Left renal pelvis (tissue), 4 donors: ENCODE data around the gene GABRB3. TPM values are rescaled to one million over a fixed set of nuclear protein-coding genes. Genes with fewer than 3 reads are reported as not detected.

Experiments
- DNase-seq, 4 donors: peaks; one replicate each; pipeline ENCODE4 v3.0.0-alpha.2; 2013; ENCODE audit warnings: low read depth in 4 of 4, low spot score in 3 of 4
- polyA plus RNA-seq, 4 donors: library from polyadenylated mRNA; unstranded; fragments of 120-200 nt; gene quantifications; one replicate each; pipeline ENCODE4 v1.2.1, GENCODE V29; 2013; ENCODE audit not compliant: insufficient read length in 4 of 4

The GABRB3 gene
- polyA plus RNA-seq, 4 donors, result 4.0 to 7.4 (median 6.6) TPM

DNA sequence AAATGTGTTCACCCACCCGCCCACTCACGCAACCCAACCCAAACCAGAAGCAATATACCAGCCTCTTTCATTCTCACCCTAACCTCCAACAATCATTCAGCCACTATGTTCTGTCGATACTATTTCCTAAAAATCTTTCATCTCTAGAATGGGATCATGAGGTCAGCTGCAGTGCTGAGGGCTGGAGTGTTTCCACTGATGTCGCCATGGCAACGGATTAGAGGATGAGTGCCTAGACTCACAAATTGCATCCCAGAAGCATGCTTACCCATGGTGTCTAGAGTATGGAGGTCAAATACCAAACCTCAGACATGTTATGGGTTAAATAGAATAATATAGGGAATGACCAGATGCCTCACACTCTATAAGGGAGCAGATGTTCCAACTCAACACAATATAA, 138.5 kb downstream of the GABRB3 start:
- no peak for DNase-seq

DNA sequence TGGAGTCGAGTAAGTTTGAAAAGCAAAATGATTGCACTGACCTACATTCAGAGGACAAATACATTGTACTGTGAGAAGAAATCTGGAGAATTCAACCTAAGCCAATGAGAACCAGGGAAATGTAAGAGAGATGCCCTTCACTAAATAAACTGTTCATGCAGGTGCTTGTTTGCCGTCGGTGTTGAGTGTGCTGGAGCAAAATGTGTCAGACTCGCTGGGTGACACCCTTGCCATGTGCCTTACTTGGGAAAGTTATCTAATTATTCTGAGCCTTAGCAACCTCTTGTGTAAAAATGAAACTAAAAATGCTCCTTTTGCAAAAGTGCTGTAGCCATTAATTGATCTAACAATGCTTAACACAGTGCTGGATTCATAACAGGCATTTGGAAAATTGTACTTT, 140.4 kb downstream of the GABRB3 start:
- DNase-seq, result no peak

DNA sequence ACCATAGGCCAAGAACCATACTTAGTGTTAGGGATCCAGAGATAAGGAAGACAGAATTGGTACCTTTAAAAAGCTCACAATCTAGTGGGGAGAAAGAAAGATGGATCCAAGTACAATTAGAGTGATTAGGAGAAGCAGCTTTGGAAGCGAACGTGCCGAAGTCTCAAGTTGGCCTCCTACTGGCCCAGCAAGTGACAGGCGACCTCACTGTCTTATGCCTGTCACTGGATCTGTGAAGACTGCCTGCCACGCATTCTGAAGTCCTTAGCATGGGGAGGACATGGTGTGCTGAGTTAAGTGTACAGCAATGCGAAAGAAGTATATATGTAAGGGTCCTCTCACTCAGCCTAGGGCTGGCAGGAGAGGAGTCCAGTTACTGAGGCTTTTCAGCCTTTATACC, 141.0 kb downstream of the GABRB3 start:
- no peak for DNase-seq

DNA sequence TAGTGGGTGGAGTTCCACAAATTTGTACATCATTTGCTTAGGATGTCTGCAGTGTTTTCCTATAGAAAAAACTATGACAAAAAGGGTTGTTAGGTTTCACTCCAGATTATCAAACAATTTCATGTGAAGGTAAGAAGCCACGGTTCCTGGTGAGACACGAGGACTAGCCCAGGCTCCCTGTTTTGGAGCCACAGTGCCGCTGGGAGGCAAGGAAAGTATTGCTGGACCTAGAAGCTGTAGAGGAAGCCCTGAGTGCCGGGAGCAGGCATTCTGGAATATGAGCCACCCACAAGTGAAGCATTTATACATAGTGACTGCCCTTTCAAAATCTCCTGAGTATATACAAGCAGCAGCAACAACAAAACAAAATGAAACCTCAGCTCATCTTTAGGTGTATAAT, 142.0 kb downstream of the GABRB3 start:
- no peak for DNase-seq

DNA sequence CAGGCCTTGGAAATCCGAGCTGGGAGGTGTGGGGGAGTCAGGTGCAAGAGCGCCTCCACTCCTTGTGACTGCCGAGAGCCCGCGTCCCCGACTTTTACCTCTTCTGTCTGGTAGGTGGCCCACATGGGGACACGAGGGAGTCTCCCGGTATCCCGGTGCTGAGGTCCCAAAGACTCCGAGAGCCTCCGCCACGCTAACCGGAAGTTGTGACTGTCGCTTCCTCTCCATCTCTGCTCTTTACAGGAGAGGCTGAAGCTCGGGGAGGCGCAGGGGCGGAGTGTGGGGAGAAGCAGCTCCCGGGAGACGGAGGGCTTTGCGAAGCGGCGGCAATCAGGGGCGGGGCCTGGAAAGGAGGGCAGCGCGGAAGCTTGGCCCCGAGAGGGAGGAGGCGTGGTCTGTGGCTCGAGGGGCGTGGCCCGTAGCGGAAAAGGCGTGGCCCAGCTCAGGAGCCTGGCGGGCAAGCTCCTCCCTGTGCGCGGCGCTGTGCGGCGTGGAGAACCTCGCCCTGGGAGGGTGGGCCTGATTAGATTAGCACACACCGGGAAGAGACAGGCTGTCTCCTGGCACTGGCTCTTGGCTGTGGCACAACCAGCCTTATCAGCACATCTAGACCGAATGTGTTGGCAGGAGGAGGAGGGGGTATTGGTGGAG, 143.9 kb downstream of the GABRB3 start:
- peak in 2 of 4 donors; percentile 7 to 14 for DNase-seq

DNA sequence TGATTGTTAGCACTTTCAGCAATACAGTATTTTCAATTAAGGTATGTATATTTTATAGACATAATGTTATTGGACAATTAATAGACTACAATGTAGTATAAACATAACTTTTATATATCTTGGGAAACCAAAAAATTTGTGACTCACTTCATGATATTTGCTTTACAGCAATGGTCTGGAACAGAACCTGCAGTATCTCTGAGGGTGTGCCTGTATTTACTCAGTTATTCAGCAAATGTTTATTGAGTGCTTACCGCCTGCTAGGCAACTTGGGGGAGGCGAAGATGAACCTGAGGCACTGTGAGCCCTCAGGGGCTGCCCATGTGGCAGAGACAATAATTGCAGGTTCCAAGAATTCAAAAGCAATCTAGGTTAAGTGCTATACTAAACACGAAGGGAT, 144.8 kb downstream of the GABRB3 start:
- DNase-seq, result no peak

DNA sequence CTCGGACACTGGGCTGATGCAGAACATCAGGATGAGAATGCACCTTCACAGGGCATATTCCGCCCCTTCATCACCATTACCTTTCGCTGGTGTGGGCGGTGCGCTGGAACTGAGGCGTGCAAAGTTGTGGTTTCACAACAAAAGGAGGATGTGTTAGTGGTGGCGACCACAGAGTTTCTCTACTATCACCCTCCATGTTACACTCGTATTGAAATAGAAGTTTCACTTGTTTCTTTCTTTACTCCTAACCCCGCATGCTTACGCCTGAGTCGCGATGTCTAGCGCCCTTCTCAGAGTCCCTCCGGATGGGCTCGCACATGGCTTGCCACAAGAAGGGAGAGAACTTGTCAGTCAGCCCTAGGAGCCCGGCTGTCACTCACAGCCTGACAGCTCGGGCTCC, 148.7 kb downstream of the GABRB3 start:
- DNase-seq, result no peak

DNA sequence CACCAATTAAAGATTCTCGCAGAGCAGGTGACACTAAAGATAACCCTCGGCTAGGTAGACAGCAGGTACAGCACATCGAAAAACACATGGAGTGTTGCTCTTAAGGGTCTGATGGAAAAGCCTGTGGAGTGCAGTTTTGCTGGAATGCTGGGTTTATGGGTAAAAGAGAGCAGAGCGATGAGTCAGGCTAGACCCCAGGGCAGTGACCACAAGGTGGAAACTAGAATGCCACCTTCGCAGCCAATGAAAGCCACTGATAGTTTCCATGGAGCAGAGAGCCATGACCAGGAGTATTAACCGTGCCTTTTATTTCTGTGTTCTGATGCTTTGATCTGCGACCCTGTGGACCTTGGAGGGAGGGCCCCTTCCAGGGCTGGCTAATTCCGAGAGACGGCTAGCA, 149.8 kb downstream of the GABRB3 start:
- no peak for DNase-seq

DNA sequence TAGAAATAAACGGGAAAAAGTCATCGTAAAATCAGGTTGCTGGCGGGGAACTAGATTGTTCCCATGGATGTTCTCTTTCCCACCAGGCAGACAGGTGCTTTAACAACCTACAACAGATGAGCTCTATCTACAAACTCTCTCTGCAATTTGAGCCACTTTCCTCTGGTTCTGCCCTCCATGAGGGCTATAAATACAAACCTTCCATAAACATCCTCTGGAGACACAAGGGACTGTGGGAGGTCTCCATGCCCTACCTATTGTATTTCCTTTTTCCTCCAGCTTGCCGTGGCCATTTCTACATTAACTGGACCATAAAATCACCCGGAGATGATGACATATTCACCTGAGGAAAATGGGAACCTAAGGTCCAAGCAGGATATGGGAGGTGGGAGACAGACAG, 151.1 kb downstream of the GABRB3 start:
- peak in 2 of 4 donors; percentile 7 to 21 for DNase-seq

DNA sequence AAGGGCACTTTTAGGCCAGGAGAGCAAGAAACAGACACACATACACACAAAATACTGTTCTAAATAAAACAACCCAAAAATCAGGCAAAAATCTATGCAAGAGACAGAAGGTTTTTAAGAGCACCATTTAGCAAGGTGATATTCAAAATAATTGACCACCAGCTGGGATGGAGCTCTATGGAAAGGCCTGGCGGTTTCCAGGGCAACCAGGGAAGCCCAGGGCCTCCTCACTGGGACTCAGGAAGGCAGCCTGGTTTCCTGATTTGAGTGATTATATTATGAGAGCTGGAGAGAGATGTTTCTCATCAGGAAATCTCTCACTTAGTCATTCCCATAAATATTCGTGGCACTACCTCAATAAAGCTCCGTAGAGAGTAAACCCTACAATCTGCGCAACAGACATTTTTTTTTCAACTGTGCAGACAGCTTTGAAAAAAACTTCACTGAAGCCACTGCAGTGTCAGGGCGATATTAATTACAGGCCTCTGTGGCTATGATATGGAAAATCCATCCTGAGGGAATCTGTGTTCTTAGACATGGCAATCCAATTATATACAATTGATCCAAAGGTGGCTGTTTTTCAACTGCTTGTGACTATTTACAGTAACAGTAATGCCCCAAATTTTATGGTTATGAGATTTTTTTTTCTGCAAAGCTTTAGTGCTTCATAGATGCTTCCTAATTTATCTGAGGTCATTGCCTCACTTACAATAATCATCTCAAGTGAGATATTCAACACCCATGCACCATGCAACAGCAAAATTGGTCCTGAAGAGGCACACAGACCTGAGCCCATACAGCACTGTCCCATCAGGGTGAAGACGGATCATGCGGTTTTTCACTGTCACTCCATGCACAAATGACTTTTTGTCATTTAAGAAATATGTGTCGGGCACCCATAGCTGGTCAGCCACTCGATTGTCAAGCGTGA, 152.1 kb downstream of the GABRB3 start:
- DNase-seq, result no peak

DNA sequence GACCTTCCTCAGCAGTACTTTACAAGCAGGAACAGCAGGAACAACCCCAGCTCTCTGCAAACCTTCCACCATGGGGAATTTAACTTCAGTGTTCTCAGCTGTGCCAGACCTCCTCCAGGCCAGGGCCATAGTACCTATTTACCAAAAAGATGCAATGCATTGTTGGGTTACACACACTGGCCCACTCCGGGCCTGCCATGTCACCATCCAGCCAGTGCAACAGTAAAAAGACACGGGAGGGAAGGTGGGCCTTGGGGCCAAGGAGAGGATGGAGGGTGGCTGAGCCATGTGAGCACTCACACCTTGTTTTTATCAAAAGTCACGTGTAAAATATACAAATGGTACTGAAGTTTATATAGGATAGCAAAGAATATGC, 157.0 kb downstream of the GABRB3 start:
- DNase-seq, result no peak

DNA sequence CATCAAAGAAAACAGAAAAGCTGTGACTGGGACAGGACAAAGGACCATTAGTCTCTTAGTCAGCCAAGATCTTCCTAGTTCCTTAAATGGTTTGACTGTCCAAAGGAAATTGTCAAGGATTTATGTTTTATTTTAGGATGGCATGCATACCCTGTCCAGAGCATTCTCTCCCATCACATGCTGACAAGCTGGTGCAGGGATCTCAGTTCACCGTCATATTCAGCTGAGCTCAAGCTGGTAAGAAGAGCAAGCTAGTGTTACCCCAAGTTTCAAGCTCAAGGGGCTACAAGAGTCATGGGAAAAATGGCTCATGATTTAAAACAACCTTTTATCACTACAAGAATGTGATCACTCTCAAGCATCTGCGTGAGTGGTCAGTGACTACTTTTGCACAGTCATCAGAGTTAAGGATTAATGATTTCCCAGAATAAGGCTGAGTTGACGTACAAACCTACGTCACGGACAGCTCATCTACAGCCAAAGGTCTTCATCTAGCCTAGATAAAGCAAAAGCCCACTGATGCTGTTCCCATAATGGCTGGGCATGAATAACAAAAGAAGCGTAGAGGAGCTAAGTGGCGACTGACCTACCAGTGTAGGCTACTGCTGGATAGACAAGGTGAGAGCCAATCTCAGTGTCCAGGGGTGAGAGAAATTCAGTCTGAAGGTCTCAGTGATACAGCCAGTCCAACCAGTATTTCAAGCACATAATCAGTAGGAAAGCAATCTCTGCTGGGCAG, 157.5 kb downstream of the GABRB3 start:
- DNase-seq, result no peak

DNA sequence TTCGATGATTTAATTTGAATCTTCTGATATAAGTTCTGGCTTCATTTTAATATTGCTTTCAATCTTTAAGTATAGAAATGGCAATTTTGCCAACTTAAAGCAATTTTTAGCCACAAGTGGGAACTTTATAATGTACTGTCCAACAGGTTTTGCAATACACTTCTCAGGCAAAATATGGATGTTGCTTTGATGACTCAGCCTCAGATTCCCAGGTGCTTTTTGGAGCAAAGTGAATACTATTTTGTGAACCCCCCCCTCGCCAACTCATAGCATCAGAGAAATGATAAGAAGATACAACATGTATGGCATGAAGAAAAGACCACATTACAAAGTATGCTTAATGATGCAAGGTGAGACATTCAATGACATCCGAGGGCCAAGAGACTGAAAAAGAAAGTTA, 158.1 kb downstream of the GABRB3 start:
- no peak for DNase-seq

DNA sequence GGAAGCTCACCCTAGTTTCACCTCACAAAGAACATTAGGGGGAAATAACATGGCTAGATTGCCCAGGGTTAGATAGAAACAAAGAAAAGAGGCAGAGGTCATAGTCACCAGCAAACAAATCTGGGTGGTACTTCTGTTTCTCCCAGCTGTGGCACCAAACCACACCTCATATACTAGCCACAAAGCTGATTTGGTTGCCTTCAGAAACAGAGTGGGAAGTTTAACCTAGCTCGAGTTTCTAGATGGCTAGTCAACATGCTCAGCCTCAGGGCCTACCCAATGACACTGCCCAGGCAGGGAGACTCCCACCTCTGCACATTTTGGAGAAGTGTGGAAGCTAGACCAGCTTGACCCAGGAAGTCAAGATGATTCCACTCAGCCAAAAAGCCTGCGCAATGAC, 174.2 kb downstream of the GABRB3 start:
- no peak for DNase-seq

DNA sequence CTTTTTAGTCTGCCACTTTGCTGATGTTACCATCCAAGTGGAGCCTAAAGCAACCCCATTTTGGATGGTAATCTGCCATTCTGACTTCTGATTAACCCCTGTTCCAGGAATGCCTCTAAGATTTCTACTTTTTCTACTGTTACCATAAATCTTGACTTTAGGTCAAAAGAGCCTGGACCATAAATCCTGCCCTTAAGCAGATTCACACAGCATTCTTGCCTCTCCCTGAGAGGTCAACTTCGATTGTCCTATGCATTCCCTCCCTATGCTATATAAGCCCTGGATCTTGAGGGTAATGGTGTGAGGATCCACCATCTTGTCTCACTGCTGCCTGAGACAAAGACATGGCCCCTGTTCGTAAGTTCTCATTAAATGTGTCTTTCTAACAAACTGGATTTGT, 177.3 kb downstream of the GABRB3 start:
- DNase-seq, result peak in 1 of 4 donors; percentile 6

DNA sequence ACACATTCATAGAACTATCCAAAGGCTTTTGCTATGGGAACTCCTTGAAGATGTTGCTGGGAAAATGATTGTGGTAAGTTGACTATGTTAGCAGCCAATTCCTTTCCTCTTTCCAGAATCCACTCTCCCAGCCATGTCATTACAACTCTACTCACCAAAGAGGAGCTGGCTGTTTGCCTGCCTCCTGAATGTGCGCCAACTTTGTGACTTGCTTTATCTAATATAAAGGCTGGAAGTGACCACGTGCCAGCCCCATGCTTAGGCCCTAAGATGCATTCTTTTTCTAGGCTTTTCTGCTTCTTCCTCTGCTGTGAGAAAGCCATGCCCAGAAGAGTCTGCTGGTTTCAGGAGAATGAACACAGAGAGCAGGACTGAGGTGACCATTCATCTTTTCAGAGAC, 182.2 kb downstream of the GABRB3 start:
- no peak for DNase-seq

DNA sequence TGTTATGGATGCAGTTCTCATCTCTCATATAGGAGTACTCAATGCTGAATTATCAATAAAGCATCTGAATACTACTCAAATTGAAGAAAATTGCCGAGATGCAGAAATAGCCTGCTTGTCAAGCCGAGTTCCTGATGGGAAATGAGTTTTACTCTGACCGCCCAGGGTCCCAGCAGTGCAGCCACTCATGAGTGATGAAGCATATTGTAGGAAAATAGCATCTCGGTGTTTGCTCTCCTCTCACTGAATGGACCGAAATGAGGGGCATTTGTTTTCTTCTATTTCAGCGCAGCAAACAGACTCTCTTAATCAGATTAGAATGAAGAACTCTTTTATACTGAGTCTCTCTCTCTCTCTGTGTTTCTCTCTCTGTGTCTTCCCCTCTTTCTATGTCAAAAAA, 190.0 kb downstream of the GABRB3 start:
- no peak for DNase-seq

DNA sequence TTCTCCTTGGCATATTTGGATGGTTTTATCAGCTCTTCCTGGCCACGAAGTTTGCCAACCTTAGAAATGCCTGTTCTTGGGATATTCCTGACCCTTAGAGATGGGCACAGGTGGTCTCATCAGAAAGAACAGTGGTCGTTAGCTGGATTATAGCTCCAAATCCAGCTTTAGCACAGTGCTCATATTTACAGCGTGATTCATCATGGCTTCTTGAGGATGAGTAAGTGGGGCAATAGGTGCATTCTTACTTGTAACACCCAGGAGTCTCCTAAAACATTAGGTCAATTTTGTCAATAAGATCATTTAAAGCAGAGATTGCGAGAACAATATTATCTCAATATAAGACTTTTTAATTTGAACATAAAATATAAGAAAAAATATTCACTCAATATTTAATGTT, 191.9 kb downstream of the GABRB3 start:
- DNase-seq, result no peak

DNA sequence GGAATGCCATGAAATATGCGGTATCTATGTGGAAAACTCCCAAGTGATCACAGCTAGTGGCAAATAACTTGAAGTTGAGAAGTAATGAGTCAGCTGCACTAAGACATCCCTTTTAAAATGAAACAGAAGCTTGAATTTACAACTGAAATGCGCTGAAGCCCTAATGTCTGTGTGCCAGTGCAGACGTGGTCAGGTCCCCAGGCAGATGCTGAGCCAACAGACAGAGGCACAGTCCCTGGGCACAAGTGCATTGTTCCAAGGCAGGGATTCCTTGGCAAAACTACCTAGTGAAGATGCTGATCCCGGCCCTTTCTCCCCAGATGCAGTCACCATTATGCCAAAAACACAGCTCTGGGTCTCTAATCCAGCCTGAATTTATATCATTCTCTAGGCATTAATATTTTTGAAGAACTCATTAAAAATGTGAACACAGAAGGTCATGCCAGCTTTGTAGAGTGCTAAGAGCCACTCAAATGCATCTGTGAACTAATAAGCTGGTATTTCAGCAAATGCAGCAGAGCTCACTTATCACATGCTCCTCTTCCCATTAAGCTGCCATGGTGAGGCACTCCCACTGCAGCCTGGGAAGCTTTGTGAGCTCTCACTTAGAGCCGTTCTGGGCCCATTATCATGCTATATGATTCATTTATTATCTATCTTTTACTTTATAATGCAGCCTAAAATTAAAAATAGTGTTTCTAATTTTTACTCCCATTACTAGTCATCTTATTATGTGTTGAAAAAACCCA, 200.1 kb downstream of the GABRB3 start:
- no peak for DNase-seq

DNA sequence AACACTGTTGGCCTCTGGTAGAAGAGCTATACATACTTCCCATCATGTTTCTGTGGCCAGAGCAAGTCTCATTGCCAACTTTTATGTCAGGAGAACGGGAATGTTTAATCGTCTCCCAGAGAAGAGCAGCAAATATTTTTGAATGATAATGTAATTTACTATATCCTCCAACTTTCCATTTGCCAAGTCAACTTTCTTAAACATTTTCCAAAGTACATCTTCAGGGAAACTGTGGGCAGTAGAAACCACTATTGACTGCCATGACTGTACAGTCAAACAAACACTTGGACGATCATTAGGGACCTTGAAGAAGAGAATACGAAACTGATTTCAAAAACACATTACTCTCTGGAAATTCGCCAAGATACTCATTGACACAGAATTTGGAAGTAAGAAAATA, 201.5 kb downstream of the GABRB3 start:
- DNase-seq, result no peak

DNA sequence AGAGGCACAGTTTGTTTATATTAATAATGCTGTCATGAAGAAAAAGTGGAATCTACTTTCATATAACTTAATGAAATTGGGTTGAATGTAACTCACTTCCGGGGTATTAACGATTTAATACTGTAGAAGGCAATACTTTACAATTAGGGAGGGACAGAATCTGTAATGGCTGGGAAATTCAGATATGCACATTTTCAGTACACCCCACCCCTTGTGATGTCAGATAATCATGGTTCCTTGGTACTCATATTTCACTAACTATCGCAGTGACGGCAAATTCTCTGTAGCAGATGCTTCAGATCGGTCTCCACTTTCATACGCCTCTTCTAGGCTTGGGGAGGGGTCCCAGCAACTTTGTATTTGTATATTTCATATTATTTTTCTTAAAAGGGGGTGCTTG, 207.3 kb downstream of the GABRB3 start:
- no peak for DNase-seq
